Endodermal cell (in vitro differentiated cells): Measurements from ENCODE around the gene DUS2. TPM values are rescaled to one million over a fixed set of nuclear protein-coding genes. Genes with fewer than 3 reads are reported as not detected.

Experiments used
- DNase-seq: peaks from one replicate; pipeline ENCODE4 v3.0.0-alpha.2; 2017
- H3K27ac ChIP-seq: 2 replicates; pipeline ENCODE4 v1.5.1; 2013; ENCODE audit warnings: mild to moderate bottlenecking, low read depth, low read length, moderate library complexity
- H3K27me3 ChIP-seq: 2 replicates; pipeline ENCODE4 v1.6.1; 2013; ENCODE audit warnings: mild to moderate bottlenecking, low read length, moderate library complexity; ENCODE audit not compliant: insufficient read depth, control insufficient read depth, poor library complexity, severe bottlenecking
- H3K36me3 ChIP-seq: 2 replicates; pipeline ENCODE4 v1.7.0; 2013; ENCODE audit warnings: mild to moderate bottlenecking, low read length, moderate library complexity; ENCODE audit not compliant: control insufficient read depth, insufficient read depth
- H3K4me1 ChIP-seq: one replicate; pipeline ENCODE4 v1.7.0; 2013; ENCODE audit warnings: low read length; ENCODE audit not compliant: control insufficient read depth, insufficient read depth
- H3K4me3 ChIP-seq: 2 replicates; pipeline ENCODE4 v1.5.1; 2013; ENCODE audit warnings: mild to moderate bottlenecking, low read length, moderate library complexity
- H3K9ac ChIP-seq: 2 replicates; pipeline ENCODE4 v1.6.1; 2013; ENCODE audit warnings: mild to moderate bottlenecking, low read length, moderate library complexity; ENCODE audit not compliant: poor library complexity, severe bottlenecking; ENCODE audit errors: extremely low read depth
- H3K9me3 ChIP-seq: 2 replicates; pipeline ENCODE4 v1.6.1; 2013; ENCODE audit warnings: mild to moderate bottlenecking, low read length, moderate library complexity; ENCODE audit not compliant: control insufficient read depth
- H3K27ac Mint-ChIP-seq: 2 replicates; pipeline ENCODE4 v1.8.0; 2020; ENCODE audit warnings: mixed read lengths
- H3K27me3 Mint-ChIP-seq: 2 replicates; pipeline ENCODE4 v1.8.0; 2021; ENCODE audit warnings: mild to moderate bottlenecking, mixed read lengths; ENCODE audit not compliant: insufficient read depth
- H3K36me3 Mint-ChIP-seq: 2 replicates; pipeline ENCODE4 v1.8.0; 2020; ENCODE audit warnings: low read depth, mixed read lengths
- H3K4me1 Mint-ChIP-seq: 2 replicates; pipeline ENCODE4 v1.8.0; 2020; ENCODE audit warnings: mixed read lengths
- H3K4me3 Mint-ChIP-seq: 2 replicates; pipeline ENCODE4 v1.8.0; 2020; ENCODE audit warnings: mild to moderate bottlenecking, moderate library complexity, mixed read lengths
- H3K9me3 Mint-ChIP-seq: 2 replicates; pipeline ENCODE4 v1.8.0; 2020; ENCODE audit warnings: mild to moderate bottlenecking, mixed read lengths
- CTCF ChIP-seq: fragments of 200-600 bp; sonication (generic); conservative IDR thresholded peaks from 2 replicates; pipeline ENCODE4 v1.5.0; 2021; ENCODE audit warnings: antibody characterized with exemption, mild to moderate bottlenecking
- WGBS, 2 experiments: methylation state at CpG; one replicate each; pipeline versions ENCODE4 v1.1.5 to v1.1.7; 2013; ENCODE audit warnings: missing lambda C conversion rate in 2 of 2, mixed read lengths in 1 of 2; ENCODE audit not compliant: insufficient coverage in 1 of 2, insufficient read length in 1 of 2; 5-methylcytosine and 5-hydroxymethylcytosine counted together
- total RNA-seq, 2 donors: library from RNA; stranded (reverse); fragmentation: NEBNext Ultra II Directional in 1 of 2; extraction: Animal tissue kit (Norgen Biotek cat#: 25700) in 1 of 2; gene quantifications; 2 replicates in 1 of 2; 3 replicates in 1 of 2; pipeline ENCODE4 v1.2.1, GENCODE V29; 2021

Gene DUS2
- total RNA-seq, 2 donors from 2014 or later = 23.4 to 24.0 TPM

DNA sequence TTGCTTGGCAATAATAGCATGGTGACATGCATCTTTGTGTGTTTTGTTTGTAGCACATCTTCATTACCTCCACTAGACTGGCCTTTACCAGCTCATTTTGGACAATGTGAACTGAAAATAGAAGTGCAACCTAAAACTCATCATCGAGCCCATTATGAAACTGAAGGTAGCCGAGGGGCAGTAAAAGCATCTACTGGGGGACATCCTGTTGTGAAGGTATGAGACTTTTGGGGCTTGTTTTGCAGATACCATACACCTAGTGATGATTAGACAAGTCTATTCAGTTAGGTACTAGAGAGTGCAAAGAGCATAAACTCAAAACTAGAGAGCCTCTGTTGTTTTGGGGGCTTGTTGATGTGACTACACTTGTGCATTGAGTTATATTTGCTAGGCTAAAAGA is 103.3 kb downstream of the DUS2 start:
- 92 to 95% methylated on average over 2 of the region's 2 CpGs for WGBS, 2 experiments
- Histone ChIP-seq H3K9me3 (no peaks in the 10 kb centered on the region), H3K4me3 (no peak overlapping the region), H3K27me3 (no peaks in the 10 kb centered on the region), H3K9ac (no peak overlapping the region), H3K36me3 (peaks cover 7% of the 10 kb centered on the region), H3K27ac (no peak overlapping the region), H3K4me1 (no peaks in the 10 kb centered on the region)
- no peak overlapping the region for H3K4me3 Mint-ChIP-seq
- no peaks in the 10 kb centered on the region for H3K27me3 Mint-ChIP-seq
- H3K36me3 Mint-ChIP-seq = peaks cover 2% of the 10 kb centered on the region
- H3K27ac Mint-ChIP-seq = no peak overlapping the region
- H3K9me3 Mint-ChIP-seq = no peaks in the 10 kb centered on the region
- TF ChIP-seq CTCF = no peak
- no peak for DNase-seq
- no peaks in the 10 kb centered on the region for H3K4me1 Mint-ChIP-seq

- H3K36me3 Mint-ChIP-seq = peaks cover 2% of the 10 kb centered on the region
- 82 to 93% methylated on average over 2 to 5 of the region's 6 CpGs for WGBS, 2 experiments
- H3K4me3 ChIP-seq = no peak overlapping the region
- DNase-seq = no peak
- no peaks in the 10 kb centered on the region for H3K4me1 Mint-ChIP-seq
- H3K4me3 Mint-ChIP-seq = no peak overlapping the region
- peaks cover 7% of the 10 kb centered on the region for H3K36me3 ChIP-seq
- H3K9ac ChIP-seq = no peak overlapping the region
- no peaks in the 10 kb centered on the region for H3K27me3 ChIP-seq
- H3K27me3 Mint-ChIP-seq = no peaks in the 10 kb centered on the region
- H3K9me3 Mint-ChIP-seq = no peaks in the 10 kb centered on the region
- H3K4me1 ChIP-seq = no peaks in the 10 kb centered on the region
- H3K27ac ChIP-seq = no peak overlapping the region
- no peak for TF ChIP-seq CTCF
- peak overlapping the region; percentile 72 for H3K27ac Mint-ChIP-seq
- no peaks in the 10 kb centered on the region for H3K9me3 ChIP-seq
Measured at GRCh38 chr16:68128577-68129305, 105.7 kb downstream of the DUS2 start.

Other genes with a start within 250 kb of the DUS2 start
- gene RANBP10, start 216.7 kb upstream of the DUS2 start, total RNA-seq = 10 to 100 TPM; 19.2 to 22.5 TPM
- 1 to 10 TPM; 2.8 to 3.2 TPM for gene TSNAXIP1, start 216.4 kb upstream of the DUS2 start, total RNA-seq
- 10 to 100 TPM; 28.0 to 32.9 TPM for gene THAP11, start 181.0 kb upstream of the DUS2 start, total RNA-seq
- gene NUTF2, start 176.4 kb upstream of the DUS2 start, total RNA-seq = 100 to 1,000 TPM; 201 to 218 TPM
- gene CENPT, start 175.6 kb upstream of the DUS2 start, total RNA-seq = 10 to 100 TPM; 43.7 to 57.2 TPM
- 10 to 100 TPM; 69.2 to 74.3 TPM for gene EDC4, start 150.2 kb upstream of the DUS2 start, total RNA-seq
- gene NRN1L, start 138.4 kb upstream of the DUS2 start, total RNA-seq = 1 to 10 TPM; 7.0 to 7.3 TPM
- 10 to 100 TPM; 32.1 to 37.4 TPM for gene PSKH1, start 130.0 kb upstream of the DUS2 start, total RNA-seq
- gene CTRL, start 91.4 kb upstream of the DUS2 start, total RNA-seq = 1 to 10 TPM in 1 of 2 donors, under 1 TPM in 1; 0.66 to 2.3 TPM
- gene PSMB10, start 86.4 kb upstream of the DUS2 start, total RNA-seq = 10 to 100 TPM; 15.5 to 16.5 TPM
- 10 to 100 TPM in 1 of 2 donors, 1 to 10 TPM in 1; 8.4 to 14.3 TPM for gene LCAT, start 79.2 kb upstream of the DUS2 start, total RNA-seq
- 10 to 100 TPM; 37.9 to 43.4 TPM for gene SLC12A4, start 54.6 kb upstream of the DUS2 start, total RNA-seq
- gene DPEP3, start 42.8 kb upstream of the DUS2 start, total RNA-seq = 1 to 10 TPM; 2.9 to 3.5 TPM
- under 1 TPM in 1 of 2 donors, not detected in 1; 0.20 TPM for gene DPEP2, start 23.8 kb upstream of the DUS2 start, total RNA-seq
- gene DPEP2NB, start 7.4 kb upstream of the DUS2 start, total RNA-seq = not detected
- 10 to 100 TPM; 12.1 to 12.3 TPM for gene DDX28, start 52 bp upstream of the DUS2 start, total RNA-seq
- 10 to 100 TPM; 27.4 to 30.1 TPM for gene NFATC3, start 62.1 kb downstream of the DUS2 start, total RNA-seq
- gene ESRP2, start 212.8 kb downstream of the DUS2 start, total RNA-seq = 10 to 100 TPM; 51.8 to 56.4 TPM
- gene PLA2G15, start 222.1 kb downstream of the DUS2 start, total RNA-seq = 1 to 10 TPM; 8.7 to 10.0 TPM
- 10 to 100 TPM; 43.6 to 47.2 TPM for gene SLC7A6, start 241.2 kb downstream of the DUS2 start, total RNA-seq